ENCODE results near the gene PRSS50. TPM values are rescaled to one million over a fixed set of nuclear protein-coding genes. Genes with fewer than 3 reads are reported as not detected.

PRSS50 gene
- total and polyA plus RNA-seq, 2 experiments from 2014 or later = 2.0 to 3.2 TPM

DNA sequence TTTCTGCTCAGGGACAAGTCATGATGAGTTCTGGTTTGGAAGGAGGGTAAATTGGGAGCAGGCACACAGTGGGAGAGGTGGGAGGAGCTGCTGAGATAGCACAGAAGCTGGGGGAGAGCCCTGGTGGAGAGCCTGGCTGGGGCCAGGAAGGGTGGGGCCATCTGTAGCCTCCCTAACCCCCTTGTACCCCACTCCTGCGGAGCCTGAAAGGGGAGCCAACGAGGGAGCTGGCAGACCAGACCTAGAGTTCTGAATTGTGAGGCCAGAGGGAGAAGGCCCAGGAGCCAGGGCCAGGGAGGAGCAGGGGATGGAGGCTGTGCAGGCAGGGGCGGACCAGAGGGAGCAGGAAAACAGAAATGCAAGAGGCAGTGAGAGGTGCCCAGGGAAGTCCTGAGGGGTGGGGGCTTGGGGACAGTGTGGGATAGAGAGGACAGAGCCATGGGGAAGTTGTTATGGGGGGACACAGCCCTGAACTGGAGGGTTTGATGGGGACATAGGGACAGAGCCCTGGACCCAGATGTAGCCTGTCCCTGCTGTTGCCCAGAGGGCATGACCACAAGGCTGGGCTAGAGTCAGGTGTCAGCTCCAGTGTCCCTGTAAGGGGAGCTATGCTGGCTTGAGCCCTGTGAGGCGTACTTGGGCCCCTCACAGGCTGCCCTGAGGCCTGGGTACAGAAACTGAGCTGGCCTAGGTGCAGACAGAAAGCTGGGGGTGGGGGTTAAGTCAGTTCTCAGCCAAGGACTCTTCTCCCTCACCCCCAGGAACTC is 15.2 kb downstream of the PRSS50 start:
- peaks cover 15% of the 10 kb centered on the region for H3K4me1 ChIP-seq (ENCODE audit: low read depth)
- peaks cover 12% of the 10 kb centered on the region for H3K27me3 ChIP-seq
- no peak for TF ChIP-seq CTCF (IDR thresholded peaks at IDR 0.05; ENCODE audit: low read depth, low read length)
- H3K27ac ChIP-seq = no peak overlapping the region
- no peak overlapping the region for H3K4me3 ChIP-seq
- H3K36me3 ChIP-seq = no peaks in the 10 kb centered on the region
- H3K9me3 ChIP-seq (ENCODE audit: low read depth) = no peaks in the 10 kb centered on the region
- DNase-seq (ENCODE audit: low read depth in 1 of 2, low spot score in 1 of 2) = no peak

DNA sequence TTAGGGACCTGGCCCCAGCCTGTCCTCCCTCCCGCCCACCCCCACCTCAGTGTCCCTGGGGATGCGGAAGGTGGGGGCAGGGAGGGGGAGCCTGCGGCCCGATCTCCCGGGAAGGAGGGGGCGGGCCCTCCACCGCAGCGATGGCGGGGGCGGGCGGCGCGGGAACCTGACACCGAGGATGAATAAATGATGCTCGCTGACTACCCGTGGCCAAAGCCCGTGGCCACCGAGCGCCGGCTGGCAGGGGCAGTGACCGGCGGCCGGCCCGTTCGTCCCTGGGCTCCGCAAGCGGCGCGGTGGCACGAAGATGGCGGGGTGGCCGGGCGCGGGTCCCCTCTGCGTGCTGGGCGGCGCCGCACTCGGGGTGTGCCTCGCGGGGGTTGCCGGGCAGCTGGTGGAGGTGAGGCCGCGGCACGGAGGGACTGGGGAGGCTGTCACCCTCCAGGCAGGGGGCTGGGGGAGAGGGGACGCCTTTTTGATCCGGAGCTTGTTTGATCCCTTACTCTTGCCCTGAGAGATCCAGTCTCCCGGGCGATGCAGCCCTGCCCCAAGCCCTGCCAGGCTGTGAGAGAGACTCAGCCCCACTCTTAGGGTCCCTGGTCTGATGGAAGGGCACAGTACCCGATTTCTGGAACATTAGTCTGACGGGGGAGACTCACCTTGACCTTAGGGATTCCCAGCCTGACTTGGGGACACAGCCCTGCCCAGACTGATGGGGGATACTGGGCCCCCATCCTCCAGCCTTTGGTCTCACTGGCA is 16.3 kb downstream of the PRSS50 start, which contains the start of gene TMIE:
TMIE (plus strand) TSS at position 212 of the 759 bp plus-strand sequence; CDS start at position 308, 96 bp downstream.
- no peak for DNase-seq (ENCODE audit: low read depth in 1 of 2, low spot score in 1 of 2)
- H3K4me3 ChIP-seq = peak within 1 kb of the TSS; percentile 14
- no peak within 1 kb of the TSS for H3K27ac ChIP-seq
- peaks cover 12% of the 10 kb centered on the region for H3K27me3 ChIP-seq
- no peaks in the 10 kb centered on the region for H3K36me3 ChIP-seq
- H3K4me1 ChIP-seq (ENCODE audit: low read depth) = peaks cover 23% of the 10 kb centered on the region
- no peak for TF ChIP-seq CTCF (IDR thresholded peaks at IDR 0.05; ENCODE audit: low read depth, low read length)
- H3K9me3 ChIP-seq (ENCODE audit: low read depth) = no peaks in the 10 kb centered on the region

DNA sequence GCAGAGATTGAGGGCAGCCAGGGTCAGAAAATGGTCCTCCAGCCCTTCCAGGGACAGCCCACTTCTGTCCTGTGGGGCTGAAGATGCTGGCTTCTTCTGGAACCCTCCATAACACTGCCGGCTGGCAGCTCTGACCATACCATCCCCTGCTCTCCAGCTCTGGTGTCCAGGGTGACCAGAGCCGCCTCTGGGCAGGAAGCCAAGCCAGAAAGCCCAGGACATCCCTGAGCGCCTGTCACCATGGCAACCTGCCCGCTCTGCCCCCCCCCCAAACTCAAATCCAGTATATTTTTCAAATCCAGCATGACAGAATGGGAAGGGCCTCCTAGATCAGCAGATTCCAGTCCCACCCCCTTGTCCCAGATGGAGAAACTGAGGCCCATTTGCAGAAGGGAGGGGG is 16.9 kb downstream of the PRSS50 start:
- Histone ChIP-seq H3K27ac (no peak overlapping the region), H3K4me1 (ENCODE audit: low read depth) (peaks cover 27% of the 10 kb centered on the region), H3K36me3 (no peaks in the 10 kb centered on the region), H3K4me3 (peak overlapping the region; percentile 14), H3K9me3 (ENCODE audit: low read depth) (no peaks in the 10 kb centered on the region), H3K27me3 (peaks cover 12% of the 10 kb centered on the region)
- TF ChIP-seq CTCF (IDR thresholded peaks at IDR 0.05; ENCODE audit: low read depth, low read length) = no peak
- peak in 1 of 2 donors; percentile 13 for DNase-seq (ENCODE audit: low read depth in 1 of 2, low spot score in 1 of 2)

DNA sequence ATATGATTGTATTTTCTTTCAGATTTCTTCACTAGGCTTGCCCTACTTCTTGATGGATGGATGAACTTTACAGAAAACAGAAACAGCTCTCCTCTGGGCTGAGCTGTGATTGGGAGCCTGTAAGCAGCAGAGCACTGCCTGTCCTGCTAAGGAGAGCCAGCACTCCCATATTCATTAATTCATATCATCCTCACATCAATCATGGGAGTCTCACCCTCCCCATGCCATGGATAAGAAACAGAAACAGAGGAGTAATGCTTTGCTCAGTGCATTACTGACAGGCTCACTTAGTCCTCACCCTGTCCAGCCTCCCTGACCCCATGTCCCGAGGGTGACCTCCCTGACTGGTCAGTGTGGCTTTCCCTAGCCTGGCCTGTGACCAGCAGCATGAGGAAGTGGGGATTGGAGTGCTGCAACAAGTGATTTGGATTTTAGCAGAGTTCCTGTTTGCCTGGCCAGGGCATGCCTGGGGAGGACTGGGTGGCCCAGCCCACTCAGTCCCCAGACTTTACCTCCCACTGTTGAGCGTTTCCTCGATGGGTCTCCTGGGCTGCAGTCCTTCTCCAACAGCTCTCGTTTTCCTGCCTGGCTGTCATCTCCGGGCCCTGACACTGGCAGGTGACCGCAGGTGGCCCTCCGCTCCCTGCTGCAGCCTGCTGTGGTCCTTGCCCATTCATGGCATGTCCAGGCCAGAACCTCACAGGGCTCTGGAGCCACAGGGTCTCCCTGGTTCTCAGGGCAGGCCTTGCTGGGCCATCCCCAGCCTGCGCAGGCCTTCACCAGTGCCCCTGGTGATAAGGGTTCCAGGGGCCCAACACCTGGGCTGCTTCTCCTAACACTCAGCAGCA is 17.8 kb downstream of the PRSS50 start:
- Histone ChIP-seq H3K27me3 (peaks cover 12% of the 10 kb centered on the region), H3K4me3 (no peak overlapping the region), H3K36me3 (no peaks in the 10 kb centered on the region), H3K4me1 (ENCODE audit: low read depth) (peaks cover 27% of the 10 kb centered on the region), H3K9me3 (ENCODE audit: low read depth) (no peaks in the 10 kb centered on the region), H3K27ac (peak overlapping the region; percentile 3)
- no peak for TF ChIP-seq CTCF (IDR thresholded peaks at IDR 0.05; ENCODE audit: low read depth, low read length)
- no peak for DNase-seq (ENCODE audit: low read depth in 1 of 2, low spot score in 1 of 2)

All from cardiac muscle cell (in vitro differentiated cells and primary cell).